Urinary bladder (tissue), 4 donors: ENCODE results near the gene CCNQ. TPM values are rescaled to one million over a fixed set of nuclear protein-coding genes. Genes with fewer than 3 reads are reported as not detected.

Source experiments
- DNase-seq: peaks from one replicate; pipeline ENCODE4 v3.0.0-alpha.2; 2015; ENCODE audit errors: extremely low spot score
- H3K27ac ChIP-seq: one replicate; pipeline ENCODE4 v1.5.1; 2013; ENCODE audit warnings: low read depth, mild to moderate bottlenecking, moderate library complexity
- H3K36me3 ChIP-seq: one replicate; pipeline ENCODE4 v1.6.1; 2013; ENCODE audit warnings: mild to moderate bottlenecking, moderate library complexity; ENCODE audit not compliant: insufficient read depth
- H3K4me1 ChIP-seq: one replicate; pipeline ENCODE4 v1.6.1; 2013; ENCODE audit warnings: mild to moderate bottlenecking, moderate library complexity; ENCODE audit not compliant: insufficient read depth
- H3K4me3 ChIP-seq: one replicate; pipeline ENCODE4 v1.5.1; 2013; ENCODE audit warnings: low read depth, low read length
- WGBS: extraction: QIAGEN DNeasy Blood & Tissue Kit; methylation state at CpG from one replicate; pipeline ENCODE4 v1.1.7; 2013; 5-methylcytosine and 5-hydroxymethylcytosine counted together
- polyA plus RNA-seq: library from polyadenylated mRNA; stranded (reverse); fragments of 200-250 nt; gene quantifications from one replicate; pipeline ENCODE4 v1.2.3, GENCODE V29; 2013
- total RNA-seq: library from RNA; depleted of rRNA; stranded (reverse); fragments of >200 nt; gene quantifications from one replicate; pipeline ENCODE4 v1.2.3, GENCODE V29; 2014
- donor health status: healthy with polysubstance abuse.
- donor health status: healthy.

The CCNQ gene
- total and polyA plus RNA-seq, 2 donors, result 11.8 to 33.1 TPM

DNA sequence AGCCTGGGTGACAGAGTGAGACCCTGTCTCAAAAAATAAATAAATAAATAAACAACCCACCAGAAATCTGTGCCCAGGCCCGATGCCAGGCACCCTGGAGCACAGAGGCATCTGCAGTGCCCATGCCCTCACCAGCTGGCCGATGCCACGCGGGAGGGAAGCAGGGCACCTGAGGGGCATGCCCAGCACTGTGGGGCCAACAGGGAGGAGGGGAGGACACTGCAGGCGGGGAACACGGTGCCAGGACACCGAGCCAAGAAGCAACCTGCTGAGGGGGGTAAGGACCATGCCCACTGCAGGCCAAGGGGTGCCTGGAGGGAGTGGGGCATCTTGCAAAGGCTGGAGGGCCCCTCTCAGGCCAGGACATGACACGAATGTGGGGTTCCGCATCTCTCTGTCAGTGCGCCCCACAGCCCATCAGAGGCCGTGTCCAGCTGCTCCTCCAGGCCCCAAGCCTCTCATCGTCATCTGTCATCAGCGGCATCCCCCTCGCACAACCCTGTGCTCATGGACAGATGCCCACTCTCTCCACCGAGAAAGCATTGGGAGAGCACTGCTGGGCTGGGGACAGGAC is 34.8 kb upstream of the CCNQ start:
- 92% methylated on average over 14 of the region's 15 CpGs for WGBS
- H3K36me3 ChIP-seq, result no peaks in the 10 kb centered on the region
- H3K4me1 ChIP-seq, result no peaks in the 10 kb centered on the region
- no peak overlapping the region for H3K27ac ChIP-seq
- H3K4me3 ChIP-seq, result no peak overlapping the region
- no peak for DNase-seq

DNA sequence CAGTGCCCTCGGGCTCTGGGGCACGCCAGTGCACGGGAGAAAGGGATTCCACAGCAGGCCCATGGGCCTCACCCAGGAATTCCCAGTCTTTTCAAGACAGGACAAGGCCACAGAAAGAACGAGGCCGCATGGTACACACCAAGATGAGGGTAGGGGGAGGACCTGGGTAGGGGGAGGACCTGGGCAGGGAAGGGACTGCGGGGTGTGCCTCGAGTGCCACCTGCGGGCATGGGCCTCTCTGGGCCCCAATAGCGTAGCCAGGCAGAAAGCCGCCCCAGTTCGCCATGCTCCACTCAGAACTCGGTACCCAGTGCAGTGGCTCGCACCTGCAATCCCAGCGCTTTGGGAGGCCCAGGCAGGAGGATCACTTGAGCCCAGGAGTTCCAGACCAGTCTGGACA is 34.1 kb upstream of the CCNQ start:
- WGBS, result over 99% methylated on average over 14 of the region's 14 CpGs
- Histone ChIP-seq H3K36me3 (no peaks in the 10 kb centered on the region), H3K4me3 (no peak overlapping the region), H3K4me1 (no peaks in the 10 kb centered on the region), H3K27ac (no peak overlapping the region)
- no peak for DNase-seq

- H3K4me3 ChIP-seq, result no peak overlapping the region
- 97% methylated on average over 6 of the region's 7 CpGs for WGBS
These were observed 33.6 kb upstream of the CCNQ start for GRCh38 chrX:153632595-153632946.

DNA sequence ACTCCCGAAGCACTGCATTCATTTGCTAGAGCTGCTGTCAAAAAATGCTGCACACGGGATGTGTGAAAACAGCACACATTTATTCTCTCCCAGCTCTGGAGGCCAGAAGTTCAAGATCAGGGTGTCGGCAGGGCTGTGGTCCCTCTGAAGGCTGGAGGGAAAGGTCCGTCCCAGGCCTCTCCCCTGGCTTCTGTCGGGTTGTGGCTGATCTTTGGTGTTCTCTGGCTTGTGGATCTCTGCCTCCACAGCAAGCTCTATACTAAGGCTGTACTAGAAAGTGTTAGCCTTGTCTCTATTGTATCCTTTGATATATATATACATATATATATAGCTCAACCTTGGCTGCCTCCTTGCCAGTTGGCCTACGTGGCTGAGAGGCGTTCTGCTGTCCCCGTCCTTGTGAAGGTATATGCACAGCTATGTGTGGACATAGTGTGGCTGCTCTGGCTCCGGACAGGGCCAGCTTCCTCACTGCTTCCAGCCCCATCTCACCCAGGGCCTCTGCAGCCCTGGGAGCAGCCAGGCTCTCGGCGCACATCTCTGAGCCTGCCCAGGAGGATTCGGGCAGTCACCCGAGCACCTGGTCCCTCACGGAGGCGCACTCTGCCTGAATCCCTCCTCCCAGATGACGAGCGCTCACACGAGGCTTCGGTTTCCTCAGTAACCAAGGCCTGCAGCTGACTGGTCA is 33.1 kb upstream of the CCNQ start:
- Histone ChIP-seq H3K4me3 (no peak overlapping the region), H3K36me3 (no peaks in the 10 kb centered on the region), H3K4me1 (no peaks in the 10 kb centered on the region), H3K27ac (no peak overlapping the region)
- no peak for DNase-seq
- WGBS, result 93% methylated on average over 19 of the region's 19 CpGs

More at GRCh38 chrX:153632595-153632946, 33.6 kb upstream of the CCNQ start:
- Histone ChIP-seq H3K27ac (no peak overlapping the region), H3K4me1 (no peaks in the 10 kb centered on the region), H3K36me3 (no peaks in the 10 kb centered on the region)
- no peak for DNase-seq

GRCh38 chrX:153631346-153631745 is 32.4 kb upstream of the CCNQ start:
- H3K4me3 ChIP-seq, result no peak overlapping the region
- no peaks in the 10 kb centered on the region for H3K36me3 ChIP-seq
- no peaks in the 10 kb centered on the region for H3K4me1 ChIP-seq
- no peak overlapping the region for H3K27ac ChIP-seq
- WGBS, result 99% methylated on average over 2 of the region's 2 CpGs
- no peak for DNase-seq

GRCh38 chrX:153628665-153629064 is 29.7 kb upstream of the CCNQ start:
- Histone ChIP-seq H3K4me3 (no peak overlapping the region), H3K27ac (no peak overlapping the region), H3K4me1 (no peaks in the 10 kb centered on the region), H3K36me3 (no peaks in the 10 kb centered on the region)
- WGBS, result 88% methylated on average over 12 of the region's 12 CpGs
- no peak for DNase-seq

- Histone ChIP-seq H3K4me3 (no peak overlapping the region), H3K36me3 (no peaks in the 10 kb centered on the region), H3K27ac (no peak overlapping the region), H3K4me1 (no peaks in the 10 kb centered on the region)
- DNase-seq, result no peak
- WGBS, result 95% methylated on average over 8 of the region's 8 CpGs
These were observed 29.2 kb upstream of the CCNQ start for GRCh38 chrX:153628129-153628528.

DNA sequence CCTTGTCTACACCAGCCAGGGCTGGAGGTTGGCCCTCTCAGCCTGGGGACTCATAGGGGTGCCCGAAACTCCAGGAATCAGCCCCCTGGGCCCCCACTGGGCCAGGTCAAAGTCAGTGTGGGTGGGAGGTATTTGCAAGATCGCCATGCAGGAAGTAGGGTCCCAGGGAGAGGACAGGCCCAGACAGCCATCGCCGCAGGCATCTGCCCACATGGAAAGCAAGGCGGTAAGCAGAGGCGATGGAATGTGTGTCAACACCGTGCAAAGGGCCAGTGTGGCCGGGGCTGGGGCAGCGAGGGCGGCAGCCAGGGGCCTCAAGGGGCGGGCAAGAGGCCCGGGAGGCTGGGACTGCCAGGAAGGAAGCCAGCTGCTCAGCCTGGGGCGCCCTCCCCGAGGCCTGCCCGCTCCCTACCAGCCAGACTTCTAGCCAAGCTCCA is 28.8 kb upstream of the CCNQ start:
- 69% methylated on average over 15 of the region's 15 CpGs for WGBS
- H3K27ac ChIP-seq, result no peak overlapping the region
- no peak overlapping the region for H3K4me3 ChIP-seq
- no peaks in the 10 kb centered on the region for H3K36me3 ChIP-seq
- no peak for DNase-seq
- H3K4me1 ChIP-seq, result no peaks in the 10 kb centered on the region

- no peak for DNase-seq
- no peak overlapping the region for H3K4me3 ChIP-seq
- H3K4me1 ChIP-seq, result no peaks in the 10 kb centered on the region
- H3K27ac ChIP-seq, result no peak overlapping the region
- H3K36me3 ChIP-seq, result no peaks in the 10 kb centered on the region
- WGBS, result 82% methylated on average over 35 of the region's 35 CpGs
These were observed 28.1 kb upstream of the CCNQ start for GRCh38 chrX:153626863-153627674.

DNA sequence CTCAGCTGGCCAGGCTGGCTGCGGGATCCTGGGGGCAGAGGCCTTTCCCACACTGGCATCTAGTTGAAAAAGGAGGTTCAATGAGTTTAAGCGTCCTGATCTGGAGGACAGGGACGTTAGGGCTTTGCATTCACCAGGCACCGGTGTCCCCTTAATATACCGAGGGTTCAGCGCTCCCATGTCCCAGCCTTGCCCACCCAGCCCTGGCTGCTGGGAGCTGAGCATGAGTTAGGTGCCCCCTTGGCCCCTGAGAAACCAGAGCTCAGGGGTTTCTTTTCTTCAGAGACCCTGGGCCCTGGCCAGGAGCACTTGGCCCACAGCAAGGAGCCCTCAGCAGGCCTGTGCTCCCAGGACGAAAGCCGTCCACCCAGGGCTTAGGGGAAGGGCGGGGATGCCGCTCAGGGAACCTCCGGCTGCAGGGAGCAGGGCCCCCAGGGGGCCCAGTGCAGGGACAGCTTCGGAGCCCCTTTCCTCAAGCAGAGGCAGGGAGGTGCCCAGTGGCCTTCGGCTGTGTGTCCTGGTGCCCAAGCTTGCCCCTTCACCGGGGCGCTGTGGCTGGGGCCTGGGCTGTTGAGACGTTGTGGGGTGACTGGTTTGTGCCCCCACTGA is 27.2 kb upstream of the CCNQ start:
- H3K36me3 ChIP-seq, result no peaks in the 10 kb centered on the region
- no peaks in the 10 kb centered on the region for H3K4me1 ChIP-seq
- no peak overlapping the region for H3K4me3 ChIP-seq
- whole genome bisulfite sequencing, result 88% methylated on average over 16 of the region's 16 CpGs
- DNase-seq, result no peak
- H3K27ac ChIP-seq, result no peak overlapping the region

DNA sequence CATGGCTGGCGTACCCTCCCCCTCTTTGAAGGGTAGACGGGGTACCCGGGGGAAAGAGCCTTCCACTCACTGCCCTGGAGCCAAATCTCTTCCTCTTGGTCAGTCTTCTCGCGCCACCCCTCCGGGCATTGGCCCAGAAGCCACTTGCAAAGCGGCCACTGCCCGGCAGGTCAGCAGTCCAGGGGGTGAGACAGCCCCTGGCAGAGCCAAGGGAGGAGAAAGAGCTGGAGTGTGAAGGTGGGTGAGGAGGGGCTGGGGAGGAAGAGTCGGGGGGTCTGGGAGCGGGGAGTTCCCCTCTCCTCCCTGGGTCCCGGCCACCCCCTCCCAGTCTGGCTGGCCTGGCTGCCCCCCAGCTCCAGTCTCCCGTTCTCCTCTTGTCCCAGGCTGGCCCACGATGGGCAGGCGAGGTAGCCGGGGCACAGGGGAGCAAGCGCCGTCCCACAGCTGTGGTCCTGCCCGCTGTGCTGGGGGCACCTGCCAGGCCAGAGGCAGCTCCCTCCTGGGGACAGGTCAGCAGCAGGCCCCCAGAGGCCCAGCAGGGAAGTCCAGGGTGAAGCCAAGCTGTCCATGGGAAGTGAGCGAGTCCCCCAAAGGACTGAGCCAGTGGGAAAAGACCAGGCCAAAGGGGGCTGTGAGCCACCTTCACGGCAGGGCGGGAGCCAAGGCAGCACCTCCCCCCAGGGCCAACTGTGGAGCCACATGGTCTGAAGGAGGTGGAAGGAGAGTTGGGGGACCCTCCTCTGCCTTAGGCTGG is 26.5 kb upstream of the CCNQ start:
- H3K36me3 ChIP-seq, result no peaks in the 10 kb centered on the region
- no peak overlapping the region for H3K27ac ChIP-seq
- no peak for DNase-seq
- H3K4me1 ChIP-seq, result no peaks in the 10 kb centered on the region
- WGBS, result 88% methylated on average over 19 of the region's 21 CpGs
- no peak overlapping the region for H3K4me3 ChIP-seq

DNA sequence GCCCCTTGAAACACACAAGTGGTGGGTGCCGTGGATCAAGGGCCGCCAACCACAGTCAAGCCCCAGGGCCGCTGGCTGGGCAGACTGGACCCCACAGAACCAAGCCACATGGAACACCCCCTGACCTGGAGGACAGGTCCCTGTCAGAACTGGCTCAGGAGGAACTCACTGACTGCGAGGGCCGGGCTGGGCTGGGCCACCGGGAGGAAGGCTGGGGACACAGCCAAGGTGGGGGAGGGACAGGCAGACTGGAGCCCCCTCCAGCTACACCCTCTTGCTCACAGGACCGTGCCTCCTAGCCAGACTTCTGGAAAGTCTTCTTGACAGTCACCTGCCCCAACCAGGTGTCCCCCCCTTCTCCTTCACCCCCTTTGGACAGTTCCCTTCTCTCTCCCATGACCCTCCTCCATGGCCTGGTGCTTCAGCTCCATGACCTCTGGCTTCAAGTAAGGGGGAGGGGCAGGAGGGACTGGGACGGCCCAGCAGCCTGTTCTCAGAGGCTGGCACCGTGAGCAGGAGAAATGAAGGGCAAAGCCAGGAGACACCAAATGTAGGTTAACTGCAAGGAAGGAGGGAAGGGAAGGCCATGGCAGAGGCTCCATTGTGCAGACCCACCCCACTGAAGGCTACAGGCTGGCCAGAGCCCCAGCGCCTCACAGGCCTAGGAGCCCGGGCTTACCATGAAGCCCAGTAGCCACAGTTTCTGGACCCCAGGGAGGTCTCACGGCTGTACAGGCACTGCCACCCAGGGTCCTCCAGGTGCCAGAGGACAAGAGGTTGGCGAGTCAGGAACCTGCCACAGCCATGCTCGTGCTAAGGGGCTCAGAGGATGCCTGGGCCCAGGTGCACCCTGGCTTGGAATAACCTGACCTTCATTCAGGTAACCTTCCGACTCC is 25.5 kb upstream of the CCNQ start:
- Histone ChIP-seq H3K4me3 (no peak overlapping the region), H3K27ac (no peak overlapping the region), H3K4me1 (no peaks in the 10 kb centered on the region), H3K36me3 (no peaks in the 10 kb centered on the region)
- no peak for DNase-seq
- WGBS, result 85% methylated on average over 15 of the region's 15 CpGs
